Neural cell (in vitro differentiated cells): ENCODE results near the gene UROC1. TPM values are rescaled to one million over a fixed set of nuclear protein-coding genes. Genes with fewer than 3 reads are reported as not detected.
A peak's percentile ranks its signal among the peaks of the same experiment; 100 is the strongest.

Experiments
- H2AFZ ChIP-seq: fragments of 200-600, 300-800 bp; sonication (generic), shearing (Covaris generic); 2 replicates; pipeline ENCODE4 v1.6.0; 2014; ENCODE audit warnings: low read depth, mild to moderate bottlenecking, antibody characterized with exemption, low read length, moderate library complexity
- H3F3A ChIP-seq: fragments of 200-600 bp; shearing (Covaris generic); 2 replicates; pipeline ENCODE4 v1.6.1; 2016; ENCODE audit warnings: mild to moderate bottlenecking, moderate library complexity, mixed read lengths, antibody characterized with exemption, low read length; ENCODE audit not compliant: insufficient read depth, poor library complexity, severe bottlenecking
- H3K27ac ChIP-seq: fragments of 200-600, 300-800 bp; sonication (generic), shearing (Covaris generic); 2 replicates; pipeline ENCODE4 v1.5.1; 2014; ENCODE audit warnings: mild to moderate bottlenecking, low read length, moderate library complexity
- H3K27me3 ChIP-seq: fragments of 300-800, 200-600 bp; sonication (generic), shearing (Covaris generic); 2 replicates; pipeline ENCODE4 v1.6.0; 2014; ENCODE audit warnings: mild to moderate bottlenecking, low read depth, low read length, moderate library complexity; ENCODE audit not compliant: insufficient read depth
- H3K36me3 ChIP-seq: fragments of 300-800, 200-600 bp; sonication (generic), shearing (Covaris generic); 2 replicates; pipeline ENCODE4 v1.5.1; 2014; ENCODE audit warnings: mild to moderate bottlenecking, antibody characterized with exemption, low read length, moderate library complexity; ENCODE audit not compliant: insufficient read depth
- H3K4me2 ChIP-seq: fragments of 300-800, 200-600 bp; sonication (generic), shearing (Covaris generic); 2 replicates; pipeline ENCODE4 v1.6.0; 2014; ENCODE audit warnings: mild to moderate bottlenecking, low read length
- H3K4me3 ChIP-seq: fragments of 300-800, 200-600 bp; sonication (generic), shearing (Covaris generic); 2 replicates; pipeline ENCODE4 v1.5.1; 2014; ENCODE audit warnings: mild to moderate bottlenecking, low read length, moderate library complexity
- H3K79me2 ChIP-seq: fragments of 200-600 bp; shearing (Covaris generic); replicated peaks from 2 replicates; pipeline ENCODE4 v1.6.0; 2014; ENCODE audit warnings: mild to moderate bottlenecking, low read length, moderate library complexity; ENCODE audit not compliant: insufficient read depth
- H3K9ac ChIP-seq: fragments of 300-800, 200-600 bp; sonication (generic), shearing (Covaris generic); 2 replicates; pipeline ENCODE4 v1.6.1; 2016; ENCODE audit warnings: mild to moderate bottlenecking, low read length, mixed read lengths
- H3K9me2 ChIP-seq: fragments of 200-600 bp; shearing (Covaris generic); 2 replicates; pipeline ENCODE4 v1.6.1; 2016; ENCODE audit warnings: mild to moderate bottlenecking, low read length, mixed read lengths; ENCODE audit not compliant: insufficient read depth
- H3K9me3 ChIP-seq: fragments of 200-600, 300-800 bp; sonication (generic), shearing (Covaris generic); 2 replicates; pipeline ENCODE4 v1.6.1; 2016; ENCODE audit warnings: mild to moderate bottlenecking, mixed run types, low read length, moderate library complexity, mixed read lengths
- H4K20me1 ChIP-seq: fragments of 200-600 bp; shearing (Covaris generic); 2 replicates; pipeline ENCODE4 v1.6.1; 2016; ENCODE audit warnings: mild to moderate bottlenecking, mixed run types; ENCODE audit not compliant: insufficient read depth
- MXI1 ChIP-seq: fragments of 450-650 bp; conservative IDR thresholded peaks from 2 replicates; pipeline ENCODE4 v1.6.1; 2014; ENCODE audit warnings: antibody characterized with exemption, mild to moderate bottlenecking; ENCODE audit not compliant: poor library complexity, severe bottlenecking
- POLR2AphosphoS5 ChIP-seq: IDR thresholded peaks from 2 replicates; pipeline ENCODE4 v1.6.1; 2012
- RAD21 ChIP-seq: fragments of 450-650 bp; conservative IDR thresholded peaks from 2 replicates; pipeline ENCODE4 v1.6.1; 2014; ENCODE audit warnings: antibody characterized with exemption, mild to moderate bottlenecking, moderate library complexity
- SMC3 ChIP-seq: fragments of 450-650 bp; conservative IDR thresholded peaks from 2 replicates; pipeline ENCODE4 v1.6.1; 2014; ENCODE audit warnings: antibody characterized with exemption, mild to moderate bottlenecking, moderate library complexity; ENCODE audit not compliant: poor library complexity
- TAF1 ChIP-seq: IDR thresholded peaks from 2 replicates; pipeline ENCODE4 v1.6.1; 2012; ENCODE audit warnings: low read depth
- polyA plus RNA-seq: library from polyadenylated mRNA; depleted of rRNA; stranded (reverse); fragments of >200 nt; gene quantifications from 2 replicates; pipeline ENCODE4 v1.2.3, GENCODE V29; 2014
- TF ChIP-seq, protein P1 (sequence below): IDR thresholded peaks from 2 replicates; pipeline ENCODE4 v1.6.1; 2012; ENCODE audit warnings: borderline replicate concordance

UROC1 gene
- polyA plus RNA-seq, 1 donor from 2014 or later, result not detected

DNA sequence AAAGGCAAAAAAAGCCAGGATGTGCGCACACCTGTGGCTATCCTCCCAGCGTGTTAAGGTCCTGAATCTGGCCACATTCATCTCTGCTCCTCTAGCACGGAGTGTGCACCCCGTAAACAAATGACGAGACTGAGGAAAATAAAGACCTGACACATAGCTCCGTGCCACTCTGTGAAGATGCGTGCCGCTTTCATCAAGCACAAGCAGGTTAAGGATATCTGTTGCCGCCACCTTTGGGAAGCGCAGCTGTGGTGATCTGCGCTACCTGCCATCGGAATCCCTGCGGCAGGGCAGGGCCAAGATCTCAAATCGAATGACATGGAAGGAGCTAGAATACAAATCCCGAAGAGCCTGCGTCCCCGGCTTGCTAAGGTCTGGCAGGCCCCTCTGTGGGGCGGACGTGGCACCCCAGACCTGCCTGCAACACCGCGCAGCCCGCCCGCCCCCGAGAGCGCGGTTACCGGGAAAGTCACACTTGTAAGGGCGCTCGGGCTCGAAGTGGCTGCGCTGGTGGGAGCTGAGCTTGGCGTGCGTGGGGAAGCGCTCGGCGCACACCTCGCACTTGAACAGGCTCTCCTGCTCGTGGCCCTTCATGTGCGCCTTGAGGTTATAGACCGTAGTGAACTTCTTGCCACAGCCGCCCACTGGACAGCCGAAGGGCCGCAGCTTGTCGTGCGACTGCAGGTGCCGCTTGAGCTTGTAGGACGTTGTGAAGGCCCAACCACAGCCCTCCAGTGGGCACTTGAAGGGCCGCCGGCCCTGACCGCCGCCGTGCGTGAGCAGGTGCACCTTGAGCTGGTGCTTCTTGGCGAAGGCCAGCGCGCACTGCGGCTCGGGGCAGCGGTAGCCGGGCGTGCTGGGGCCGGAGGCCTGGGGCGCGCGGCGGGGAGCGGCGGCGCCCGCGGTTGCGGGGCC lies 42.8 kb downstream of the UROC1 start:
- Histone ChIP-seq H3K27me3 (no peaks in the 10 kb centered on the region), H4K20me1 (peaks cover 27% of the 10 kb centered on the region), H3F3A (no peaks in the 10 kb centered on the region), H2AFZ (no peak overlapping the region), H3K4me3 (peak overlapping the region; percentile 83), H3K27ac (peak overlapping the region; percentile 67), H3K9me3 (no peaks in the 10 kb centered on the region), H3K36me3 (no peaks in the 10 kb centered on the region), H3K79me2 (peaks cover 39% of the 10 kb centered on the region), H3K9ac (peak overlapping the region; percentile 82), H3K9me2 (no peaks in the 10 kb centered on the region), H3K4me2 (peak overlapping the region; percentile 84)
- peak; percentile 8 for TF ChIP-seq RAD21
- no peak for TF ChIP-seq TAF1
- peak; percentile 64 for TF ChIP-seq MXI1

- Histone ChIP-seq H3K9me2 (no peaks in the 10 kb centered on the region), H3K79me2 (peaks cover 47% of the 10 kb centered on the region), H2AFZ (no peak overlapping the region), H3K9ac (no peak overlapping the region), H3K27ac (no peak overlapping the region), H3F3A (no peaks in the 10 kb centered on the region), H3K9me3 (no peaks in the 10 kb centered on the region), H3K27me3 (no peaks in the 10 kb centered on the region), H3K36me3 (peaks cover 5% of the 10 kb centered on the region), H3K4me2 (peak overlapping the region; percentile 92), H3K4me3 (peak overlapping the region; percentile 83), H4K20me1 (peaks cover 27% of the 10 kb centered on the region)
- no peak for TF ChIP-seq RAD21
- TF ChIP-seq, protein P1, sequence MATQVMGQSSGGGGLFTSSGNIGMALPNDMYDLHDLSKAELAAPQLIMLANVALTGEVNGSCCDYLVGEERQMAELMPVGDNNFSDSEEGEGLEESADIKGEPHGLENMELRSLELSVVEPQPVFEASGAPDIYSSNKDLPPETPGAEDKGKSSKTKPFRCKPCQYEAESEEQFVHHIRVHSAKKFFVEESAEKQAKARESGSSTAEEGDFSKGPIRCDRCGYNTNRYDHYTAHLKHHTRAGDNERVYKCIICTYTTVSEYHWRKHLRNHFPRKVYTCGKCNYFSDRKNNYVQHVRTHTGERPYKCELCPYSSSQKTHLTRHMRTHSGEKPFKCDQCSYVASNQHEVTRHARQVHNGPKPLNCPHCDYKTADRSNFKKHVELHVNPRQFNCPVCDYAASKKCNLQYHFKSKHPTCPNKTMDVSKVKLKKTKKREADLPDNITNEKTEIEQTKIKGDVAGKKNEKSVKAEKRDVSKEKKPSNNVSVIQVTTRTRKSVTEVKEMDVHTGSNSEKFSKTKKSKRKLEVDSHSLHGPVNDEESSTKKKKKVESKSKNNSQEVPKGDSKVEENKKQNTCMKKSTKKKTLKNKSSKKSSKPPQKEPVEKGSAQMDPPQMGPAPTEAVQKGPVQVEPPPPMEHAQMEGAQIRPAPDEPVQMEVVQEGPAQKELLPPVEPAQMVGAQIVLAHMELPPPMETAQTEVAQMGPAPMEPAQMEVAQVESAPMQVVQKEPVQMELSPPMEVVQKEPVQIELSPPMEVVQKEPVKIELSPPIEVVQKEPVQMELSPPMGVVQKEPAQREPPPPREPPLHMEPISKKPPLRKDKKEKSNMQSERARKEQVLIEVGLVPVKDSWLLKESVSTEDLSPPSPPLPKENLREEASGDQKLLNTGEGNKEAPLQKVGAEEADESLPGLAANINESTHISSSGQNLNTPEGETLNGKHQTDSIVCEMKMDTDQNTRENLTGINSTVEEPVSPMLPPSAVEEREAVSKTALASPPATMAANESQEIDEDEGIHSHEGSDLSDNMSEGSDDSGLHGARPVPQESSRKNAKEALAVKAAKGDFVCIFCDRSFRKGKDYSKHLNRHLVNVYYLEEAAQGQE, result no peak
- no peak for TF ChIP-seq MXI1
These were observed 44.0 kb downstream of the UROC1 start for GRCh38 chr3:126473292-126474168.

- Histone ChIP-seq H3K27ac (no peak overlapping the region), H3K4me2 (peak overlapping the region; percentile 92), H3K9ac (no peak overlapping the region), H4K20me1 (peaks cover 27% of the 10 kb centered on the region), H3K9me2 (no peaks in the 10 kb centered on the region), H3K9me3 (no peaks in the 10 kb centered on the region), H3K79me2 (peaks cover 47% of the 10 kb centered on the region), H3K4me3 (peak overlapping the region; percentile 83), H3K27me3 (no peaks in the 10 kb centered on the region), H3K36me3 (peaks cover 5% of the 10 kb centered on the region), H2AFZ (no peak overlapping the region), H3F3A (no peaks in the 10 kb centered on the region)
- peak; percentile 10 for TF ChIP-seq SMC3
- no peak for TF ChIP-seq MXI1
- no peak for TF ChIP-seq POLR2AphosphoS5
- no peak for TF ChIP-seq TAF1
These were observed 45.1 kb downstream of the UROC1 start for GRCh38 chr3:126472277-126473006.
